ENCODE data around the gene GFAP. TPM values are rescaled to one million over a fixed set of nuclear protein-coding genes. Genes with fewer than 3 reads are reported as not detected.
A peak's percentile ranks its signal among the peaks of the same experiment; 100 is the strongest.

The GFAP gene
- total RNA-seq, 1 experiment from 2014 or later: 1.2 TPM

GRCh38 chr17:44903012-44903685 is 12.2 kb downstream of the GFAP start:
- H3K9me3 ChIP-seq (ENCODE audit: control insufficient read depth, low read depth, low read length): no peaks in the 10 kb centered on the region
- no peak overlapping the region for H2BK12ac ChIP-seq (ENCODE audit: insufficient read length, low read depth, low read length)
- no peak overlapping the region for H2AFZ ChIP-seq (ENCODE audit: low read length)
- TF ChIP-seq CTCF (conservative IDR thresholded peaks at IDR 0.05): no peak
- no peaks in the 10 kb centered on the region for H3K79me1 ChIP-seq (ENCODE audit: insufficient read depth, low read depth, low read length, poor library complexity, severe bottlenecking)
- no peak overlapping the region for H2BK120ac ChIP-seq (ENCODE audit: low read depth, low read length, poor library complexity, severe bottlenecking)
- no peak overlapping the region for H3K56ac ChIP-seq (ENCODE audit: insufficient read length, low read depth, low read length)
- H3T11ph ChIP-seq (ENCODE audit: low read length): no peak overlapping the region
- H3K27me3 Mint-ChIP-seq (ENCODE audit: low read depth): peaks cover 5% of the 10 kb centered on the region
- no peak overlapping the region for H3K27ac ChIP-seq (ENCODE audit: insufficient read length, low read depth, low read length)
- no peak overlapping the region for H4K91ac ChIP-seq (ENCODE audit: insufficient read length, low read depth, low read length)
- H3K4ac ChIP-seq (ENCODE audit: low read depth, low read length): no peak overlapping the region
- H3K23ac ChIP-seq (ENCODE audit: insufficient read length, low read depth, low read length): no peak overlapping the region
- no peak overlapping the region for H4K8ac ChIP-seq (replicated peaks; ENCODE audit: insufficient read length, low read depth, low read length)
- H4K5ac ChIP-seq (ENCODE audit: insufficient read length, low read depth, low read length): no peak overlapping the region
- no peak overlapping the region for H3K9ac ChIP-seq (ENCODE audit: extremely low read depth, insufficient read length, low read length)
- no peak for DNase-seq
- no peak overlapping the region for H2BK15ac ChIP-seq (ENCODE audit: low read depth, low read length)
- H2BK20ac ChIP-seq (ENCODE audit: low read depth, low read length, poor library complexity, severe bottlenecking): no peak overlapping the region
- H3K27me3 ChIP-seq (ENCODE audit: insufficient read depth, low read length): no peaks in the 10 kb centered on the region
- no peak overlapping the region for H2AK5ac ChIP-seq (ENCODE audit: insufficient read length, low read length)
- H3K23me2 ChIP-seq (ENCODE audit: insufficient read length, low read depth, low read length, poor library complexity, severe bottlenecking): peaks cover 7% of the 10 kb centered on the region
- no peaks in the 10 kb centered on the region; the same call in 1 of the 2 replicates for H3K4me1 ChIP-seq (ENCODE audit: insufficient read depth, low read length)
- no peak overlapping the region for H2BK5ac ChIP-seq (ENCODE audit: insufficient read length, low read length)
- WGBS (ENCODE audit: extremely low coverage, insufficient read length, low lambda C conversion rate): no CpG with 5 or more reads among the region's 8 CpGs
- H3K4me3 Mint-ChIP-seq: no peak overlapping the region
- no peaks in the 10 kb centered on the region for H4K20me1 ChIP-seq (ENCODE audit: control insufficient read depth, insufficient read depth, insufficient read length)
- H3K18ac ChIP-seq (ENCODE audit: insufficient read length, low read depth, low read length): no peak overlapping the region
- H3K9me3 Mint-ChIP-seq: no peaks in the 10 kb centered on the region
- no peak overlapping the region for H3K14ac ChIP-seq (ENCODE audit: insufficient read depth, low read length)
- peaks cover 17 to 25% of the 10 kb centered on the region in 2 experiments for H3K4me1 Mint-ChIP-seq
- H3K4me2 ChIP-seq (ENCODE audit: insufficient read depth, insufficient read length, low read length): no peak overlapping the region
- peaks cover 5% of the 10 kb centered on the region; the same call in 1 of the 2 replicates for H3K79me2 ChIP-seq (ENCODE audit: insufficient read depth, low read length)
- H3K27ac Mint-ChIP-seq: peak overlapping the region in 1 of 3 experiments; percentile 19; a peak in 1 of 7 replicates
- H3K36me3 Mint-ChIP-seq (ENCODE audit: insufficient read depth in 1 of 3, low read depth in 3 of 3): no peaks in the 10 kb centered on the region
